ENCODE measurements around the gene TMEM186.

DNA sequence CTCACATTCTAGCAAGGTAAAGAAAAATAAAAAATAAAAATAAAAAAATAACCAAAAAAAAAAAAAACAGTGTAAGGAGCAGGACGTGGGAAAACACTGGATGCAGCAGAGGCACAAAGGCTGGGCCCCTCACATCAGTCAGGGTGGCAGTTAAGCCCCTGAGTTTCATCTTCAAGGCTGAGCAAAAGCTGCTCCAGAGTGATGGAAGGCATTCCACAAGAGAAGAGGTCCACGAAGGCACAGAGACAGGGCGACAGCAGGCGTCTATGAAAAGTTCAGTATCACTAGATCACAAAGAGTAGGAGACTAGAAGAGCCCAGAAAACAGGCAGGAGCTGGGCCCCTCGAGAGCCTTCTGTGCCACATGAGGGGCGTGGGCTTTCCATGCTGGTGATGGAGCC lies 12.0 kb downstream of the TMEM186 start:
- TF ChIP-seq, protein P1, sequence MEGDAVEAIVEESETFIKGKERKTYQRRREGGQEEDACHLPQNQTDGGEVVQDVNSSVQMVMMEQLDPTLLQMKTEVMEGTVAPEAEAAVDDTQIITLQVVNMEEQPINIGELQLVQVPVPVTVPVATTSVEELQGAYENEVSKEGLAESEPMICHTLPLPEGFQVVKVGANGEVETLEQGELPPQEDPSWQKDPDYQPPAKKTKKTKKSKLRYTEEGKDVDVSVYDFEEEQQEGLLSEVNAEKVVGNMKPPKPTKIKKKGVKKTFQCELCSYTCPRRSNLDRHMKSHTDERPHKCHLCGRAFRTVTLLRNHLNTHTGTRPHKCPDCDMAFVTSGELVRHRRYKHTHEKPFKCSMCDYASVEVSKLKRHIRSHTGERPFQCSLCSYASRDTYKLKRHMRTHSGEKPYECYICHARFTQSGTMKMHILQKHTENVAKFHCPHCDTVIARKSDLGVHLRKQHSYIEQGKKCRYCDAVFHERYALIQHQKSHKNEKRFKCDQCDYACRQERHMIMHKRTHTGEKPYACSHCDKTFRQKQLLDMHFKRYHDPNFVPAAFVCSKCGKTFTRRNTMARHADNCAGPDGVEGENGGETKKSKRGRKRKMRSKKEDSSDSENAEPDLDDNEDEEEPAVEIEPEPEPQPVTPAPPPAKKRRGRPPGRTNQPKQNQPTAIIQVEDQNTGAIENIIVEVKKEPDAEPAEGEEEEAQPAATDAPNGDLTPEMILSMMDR (IDR thresholded peaks at IDR 0.05), result no peak
- TF ChIP-seq POLR2A (IDR thresholded peaks at IDR 0.05), result no peak

Measured in lower leg skin (tissue), 3 donors.